HepG2 (cell line): ENCODE measurements around the gene TCF12. TPM values are rescaled to one million over a fixed set of nuclear protein-coding genes. Genes with fewer than 3 reads are reported as not detected.

Source experiments
- AKAP8 ChIP-seq: sonication (generic); formaldehyde crosslinking; IDR thresholded peaks from 2 replicates; pipeline ENCODE4 v1.5.1; 2020; ENCODE audit warnings: mild to moderate bottlenecking, missing genetic modification reagents
- ASH2L ChIP-seq: fragments of 300-600, 200-600 bp; sonication (generic); IDR thresholded peaks from 2 replicates; pipeline ENCODE4 v1.7.0; 2017; ENCODE audit warnings: low read depth, mild to moderate bottlenecking, moderate library complexity, mixed read lengths, low read length; ENCODE audit not compliant: insufficient read length
- ATAD3A ChIP-seq: sonication (generic); formaldehyde crosslinking; IDR thresholded peaks from 2 replicates; pipeline ENCODE4 v1.4.0; 2020; ENCODE audit warnings: missing genetic modification reagents
- ETS1 ChIP-seq: sonication (generic); formaldehyde crosslinking; IDR thresholded peaks from 2 replicates; pipeline ENCODE4 v1.4.0; 2020; ENCODE audit warnings: missing genetic modification reagents
- FOXA3 ChIP-seq: IDR thresholded peaks from 2 replicates; pipeline ENCODE4 v1.6.1; 2016; ENCODE audit warnings: missing genetic modification reagents, missing compliant biosample characterization
- GABPB1 ChIP-seq: IDR thresholded peaks from 2 replicates; pipeline ENCODE4 v1.6.1; 2016; ENCODE audit warnings: mild to moderate bottlenecking, missing genetic modification reagents, moderate library complexity, missing compliant biosample characterization
- HES4 ChIP-seq: sonication (generic); formaldehyde crosslinking; IDR thresholded peaks from 2 replicates; pipeline ENCODE4 v1.9.0; 2021; ENCODE audit warnings: mild to moderate bottlenecking, missing genetic modification reagents, borderline replicate concordance
- HNRNPK ChIP-seq: fragments of 200-400 bp; formaldehyde crosslinking; IDR thresholded peaks from 2 replicates; pipeline ENCODE4 v1.6.1; 2018; ENCODE audit warnings: low read length, low read depth, moderate library complexity, mild to moderate bottlenecking; ENCODE audit not compliant: poor library complexity, severe bottlenecking
- MAF1 ChIP-seq: sonication (generic); formaldehyde crosslinking; IDR thresholded peaks from 2 replicates; pipeline ENCODE4 v1.5.0; 2020; ENCODE audit warnings: missing genetic modification reagents, borderline replicate concordance
- RARA ChIP-seq: IDR thresholded peaks from 2 replicates; pipeline ENCODE4 v1.6.1; 2016; ENCODE audit warnings: missing genetic modification reagents, missing compliant biosample characterization
- RFX5 ChIP-seq: IDR thresholded peaks from 2 replicates; pipeline ENCODE4 v1.6.1; 2011; ENCODE audit warnings: low read depth, low read length, improper control_type of control experiment
- SOX5 ChIP-seq: IDR thresholded peaks from 2 replicates; pipeline ENCODE4 v1.6.1; 2016; ENCODE audit warnings: borderline replicate concordance
- SP2 ChIP-seq: sonication (generic); formaldehyde crosslinking; IDR thresholded peaks from 2 replicates; pipeline ENCODE4 v1.5.1; 2020; ENCODE audit warnings: mild to moderate bottlenecking, missing genetic modification reagents
- TEAD3 ChIP-seq: optimal IDR thresholded peaks from 2 replicates; pipeline ENCODE3; 2016; ENCODE audit warnings: borderline replicate concordance
- U2AF1 ChIP-seq: fragments of 200-400 bp; formaldehyde crosslinking; optimal IDR thresholded peaks from 2 replicates; pipeline ENCODE3; 2017; ENCODE audit warnings: mild to moderate bottlenecking, low read depth, low read length
- U2AF2 ChIP-seq: fragments of 200-400 bp; formaldehyde crosslinking; IDR thresholded peaks from 2 replicates; pipeline ENCODE4 v1.6.1; 2017; ENCODE audit warnings: low read depth, mild to moderate bottlenecking, low read length
- ZBTB33 ChIP-seq: sonication (generic); formaldehyde crosslinking; IDR thresholded peaks from 2 replicates; pipeline ENCODE4 v1.4.0; 2020; ENCODE audit warnings: missing genetic modification reagents
- ZFP36 ChIP-seq: fragments of 150-350 bp; IDR thresholded peaks from 2 replicates; pipeline ENCODE4 v1.6.1; 2018; ENCODE audit warnings: borderline replicate concordance, low read length, low read depth; ENCODE audit not compliant: partially characterized antibody
- ZNF20 ChIP-seq: sonication (generic); formaldehyde crosslinking; IDR thresholded peaks from 2 replicates; pipeline ENCODE4 v1.4.0; 2020; ENCODE audit warnings: mild to moderate bottlenecking, moderate library complexity, missing genetic modification reagents
- ZNF451 ChIP-seq: sonication (generic); formaldehyde crosslinking; IDR thresholded peaks from 2 replicates; pipeline ENCODE4 v1.5.0; 2020; ENCODE audit warnings: mild to moderate bottlenecking, missing genetic modification reagents
- ZNF776 ChIP-seq: sonication (generic); formaldehyde crosslinking; IDR thresholded peaks from 2 replicates; pipeline ENCODE4 v1.4.0; 2020; ENCODE audit warnings: mild to moderate bottlenecking, missing genetic modification reagents
- polyA plus RNA-seq, 8 experiments: library from polyadenylated mRNA; depleted of rRNA in 3 of 8; stranded (reverse) in 7 of 8; unstranded in 1 of 8; fragments of >200 nt; fragmentation: Illumina TruSeq in 4 of 8; extraction: Trizol in 4 of 8; gene quantifications; 2 replicates each; pipeline versions ENCODE4 v1.2.1 to v1.2.3, GENCODE V29; 2011 to 2016; ENCODE audit warnings: low read depth in 4 of 8, missing spikeins in 1 of 8, mixed read lengths in 1 of 8; ENCODE audit not compliant: insufficient read depth in 1 of 8
- total RNA-seq, 5 experiments: library from RNA; depleted of rRNA; stranded (reverse); fragments of >200 nt; fragmentation: Illumina TruSeq; extraction: Trizol; gene quantifications; 2 replicates each; pipeline ENCODE4 v1.2.3, GENCODE V29; 2016; ENCODE audit warnings: low read depth in 1 of 5
- TF ChIP-seq, protein P1 (sequence below): sonication (generic); formaldehyde crosslinking; IDR thresholded peaks from 2 replicates; pipeline ENCODE4 v1.4.0; 2020; ENCODE audit warnings: mild to moderate bottlenecking, low read depth, missing genetic modification reagents
- TF ChIP-seq, protein P2 (sequence below): IDR thresholded peaks from 2 replicates; pipeline ENCODE4 v1.6.1; 2016
- TF ChIP-seq, protein P3 (sequence below): sonication (generic); formaldehyde crosslinking; IDR thresholded peaks from 2 replicates; pipeline ENCODE4 v1.8.0; 2022; ENCODE audit warnings: mild to moderate bottlenecking, missing genetic modification reagents; ENCODE audit not compliant: insufficient replicate concordance

TCF12 gene
- total and polyA plus RNA-seq, 2 of the 13 experiments (the other 11 are each of a cell fraction or from before 2014, with no cell fraction given) = 48.6 to 51.1 TPM

DNA sequence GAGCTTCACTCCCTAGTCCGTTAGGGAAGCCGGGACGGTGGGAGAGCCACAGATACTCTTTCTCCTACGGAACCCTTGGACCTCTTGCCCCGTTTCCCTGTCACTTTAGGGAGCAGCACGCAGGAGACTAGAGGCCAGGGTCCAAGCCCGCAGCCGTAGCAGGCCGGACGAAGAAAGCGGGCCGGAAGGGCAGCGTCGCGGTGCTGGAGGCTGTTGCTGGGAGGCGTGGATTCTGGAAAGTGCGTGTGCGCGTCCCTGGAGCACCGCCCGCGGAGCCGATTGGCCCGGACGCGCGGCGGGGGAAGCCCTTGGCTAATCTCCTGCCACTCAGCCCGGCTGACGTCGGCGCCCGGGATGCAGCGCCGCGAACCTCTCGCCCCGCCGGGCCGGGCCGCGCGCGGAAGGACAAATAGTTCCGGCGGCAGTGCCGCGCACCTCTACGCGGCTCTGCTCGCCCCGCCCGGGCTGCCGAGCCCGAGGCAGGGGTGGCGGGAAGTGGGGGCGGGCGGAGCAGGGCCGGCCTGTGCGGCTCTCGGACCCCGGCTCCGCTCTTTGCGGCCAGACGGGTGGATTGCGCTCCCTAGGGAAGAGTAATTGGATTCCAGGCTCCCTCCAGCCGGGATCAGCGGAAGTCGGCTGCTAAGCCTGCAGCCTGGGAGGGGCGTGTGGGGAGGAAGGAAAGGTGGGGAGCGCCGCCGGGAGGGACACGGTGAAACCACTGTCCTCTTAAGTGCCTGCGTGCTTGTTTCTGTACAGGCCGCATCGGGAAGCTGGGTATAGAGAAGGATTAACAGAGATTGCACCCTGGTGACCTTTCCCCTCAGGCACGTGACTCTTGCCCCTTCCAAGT is 31.3 kb upstream of the TCF12 start (continued):
- TF ChIP-seq ETS1 (CRISPR knock-in tag) (no peak), U2AF2 (no peak), U2AF1 (peak; percentile 29), ZNF451 (CRISPR knock-in tag) (peak; percentile 97), AKAP8 (no peak), ATAD3A (CRISPR knock-in tag) (no peak), SOX5 (CRISPR knock-in tag) (peak; percentile 61), FOXA3 (peak; percentile 72), RARA (CRISPR knock-in tag) (peak; percentile 57; the same call in 1 of the 2 replicates), ZFP36 (no peak), GABPB1 (CRISPR knock-in tag) (peak; percentile 94), RFX5 (peak; percentile 83), MAF1 (CRISPR knock-in tag) (no peak), HES4 (CRISPR knock-in tag) (peak; percentile 89), ZNF776 (CRISPR knock-in tag) (peak; percentile 64; the same call in 1 of the 2 replicates), TEAD3 (CRISPR knock-in tag) (peak; percentile 71), ASH2L (peak; percentile 96), ZNF20 (CRISPR knock-in tag) (no peak), SP2 (CRISPR knock-in tag) (peak; percentile 89), HNRNPK (peak; percentile 89), ZBTB33 (no peak)
- TF ChIP-seq, protein P1, sequence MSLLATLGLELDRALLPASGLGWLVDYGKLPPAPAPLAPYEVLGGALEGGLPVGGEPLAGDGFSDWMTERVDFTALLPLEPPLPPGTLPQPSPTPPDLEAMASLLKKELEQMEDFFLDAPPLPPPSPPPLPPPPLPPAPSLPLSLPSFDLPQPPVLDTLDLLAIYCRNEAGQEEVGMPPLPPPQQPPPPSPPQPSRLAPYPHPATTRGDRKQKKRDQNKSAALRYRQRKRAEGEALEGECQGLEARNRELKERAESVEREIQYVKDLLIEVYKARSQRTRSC = peak; percentile 26; the same call in 1 of the 2 replicates
- TF ChIP-seq, protein P2, sequence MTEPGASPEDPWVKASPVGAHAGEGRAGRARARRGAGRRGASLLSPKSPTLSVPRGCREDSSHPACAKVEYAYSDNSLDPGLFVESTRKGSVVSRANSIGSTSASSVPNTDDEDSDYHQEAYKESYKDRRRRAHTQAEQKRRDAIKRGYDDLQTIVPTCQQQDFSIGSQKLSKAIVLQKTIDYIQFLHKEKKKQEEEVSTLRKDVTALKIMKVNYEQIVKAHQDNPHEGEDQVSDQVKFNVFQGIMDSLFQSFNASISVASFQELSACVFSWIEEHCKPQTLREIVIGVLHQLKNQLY = peak; percentile 51; the same call in 1 of the 2 replicates
- TF ChIP-seq, protein P3, sequence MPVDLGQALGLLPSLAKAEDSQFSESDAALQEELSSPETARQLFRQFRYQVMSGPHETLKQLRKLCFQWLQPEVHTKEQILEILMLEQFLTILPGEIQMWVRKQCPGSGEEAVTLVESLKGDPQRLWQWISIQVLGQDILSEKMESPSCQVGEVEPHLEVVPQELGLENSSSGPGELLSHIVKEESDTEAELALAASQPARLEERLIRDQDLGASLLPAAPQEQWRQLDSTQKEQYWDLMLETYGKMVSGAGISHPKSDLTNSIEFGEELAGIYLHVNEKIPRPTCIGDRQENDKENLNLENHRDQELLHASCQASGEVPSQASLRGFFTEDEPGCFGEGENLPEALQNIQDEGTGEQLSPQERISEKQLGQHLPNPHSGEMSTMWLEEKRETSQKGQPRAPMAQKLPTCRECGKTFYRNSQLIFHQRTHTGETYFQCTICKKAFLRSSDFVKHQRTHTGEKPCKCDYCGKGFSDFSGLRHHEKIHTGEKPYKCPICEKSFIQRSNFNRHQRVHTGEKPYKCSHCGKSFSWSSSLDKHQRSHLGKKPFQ (CRISPR knock-in tag) = peak; percentile 94
